ENCODE data around the gene APOC1.
"Not testable (repeated sequence)": the region's sequence is repeated elsewhere in the genome, so short reads cannot be mapped to it uniquely, and the experiment has no call there.

Gene APOC1

GRCh38 chr19:44884566-44884965, 29.8 kb upstream of the APOC1 start:
- Histone ChIP-seq H3K4me3 (ENCODE audit: low read length, poor library complexity, severe bottlenecking) (no peak overlapping the region), H3K27me3 (ENCODE audit: insufficient read depth, low read length, poor library complexity, severe bottlenecking) (no peaks in the 10 kb centered on the region), H3K79me2 (ENCODE audit: insufficient read depth, low read length) (no peaks in the 10 kb centered on the region), H3K9me2 (replicated peaks; ENCODE audit: low read depth, low read length) (no peaks in the 10 kb centered on the region), H3K4me2 (ENCODE audit: low read depth, low read length, poor library complexity, severe bottlenecking) (no peak overlapping the region), H3K4me1 (ENCODE audit: insufficient read depth, low read length, poor library complexity, severe bottlenecking) (peaks cover under 1% of the 10 kb centered on the region), H2AFZ (ENCODE audit: low read length) (no peak overlapping the region), H4K20me1 (ENCODE audit: insufficient read depth, low read length, poor library complexity, severe bottlenecking) (no peaks in the 10 kb centered on the region), H3K9ac (ENCODE audit: low read depth, low read length, poor library complexity, severe bottlenecking) (no peak overlapping the region), H3K9me3 (ENCODE audit: insufficient read depth, low read depth, low read length) (no peaks in the 10 kb centered on the region), H3F3A (ENCODE audit: low read depth) (no peaks in the 10 kb centered on the region), H3K36me3 (ENCODE audit: insufficient read depth, low read length) (no peaks in the 10 kb centered on the region)
- TF ChIP-seq CTCF (conservative IDR thresholded peaks at IDR 0.05; ENCODE audit: low read length) (no peak), EZH2phosphoT487 (IDR thresholded peaks at IDR 0.05; ENCODE audit: borderline replicate concordance) (no peak)

GRCh38 chr19:44886141-44886540, 28.3 kb upstream of the APOC1 start:
- Histone ChIP-seq H3K36me3 (ENCODE audit: insufficient read depth, low read length) (no peaks in the 10 kb centered on the region), H3K4me1 (ENCODE audit: insufficient read depth, low read length, poor library complexity, severe bottlenecking) (peaks cover 6% of the 10 kb centered on the region), H3K79me2 (ENCODE audit: insufficient read depth, low read length) (no peaks in the 10 kb centered on the region), H3F3A (ENCODE audit: low read depth) (no peaks in the 10 kb centered on the region), H3K9ac (ENCODE audit: low read depth, low read length, poor library complexity, severe bottlenecking) (no peak overlapping the region), H3K9me2 (replicated peaks; ENCODE audit: low read depth, low read length) (no peaks in the 10 kb centered on the region), H3K4me3 (ENCODE audit: low read length, poor library complexity, severe bottlenecking) (no peak overlapping the region), H3K9me3 (ENCODE audit: insufficient read depth, low read depth, low read length) (no peaks in the 10 kb centered on the region), H3K4me2 (ENCODE audit: low read depth, low read length, poor library complexity, severe bottlenecking) (no peak overlapping the region), H3K27me3 (ENCODE audit: insufficient read depth, low read length, poor library complexity, severe bottlenecking) (no peaks in the 10 kb centered on the region), H4K20me1 (ENCODE audit: insufficient read depth, low read length, poor library complexity, severe bottlenecking) (no peaks in the 10 kb centered on the region), H2AFZ (ENCODE audit: low read length) (no peak overlapping the region)
- TF ChIP-seq EZH2phosphoT487 (IDR thresholded peaks at IDR 0.05; ENCODE audit: borderline replicate concordance) (no peak), CTCF (conservative IDR thresholded peaks at IDR 0.05; ENCODE audit: low read length) (no peak)

- Histone ChIP-seq H3K27me3 (ENCODE audit: insufficient read depth, low read length, poor library complexity, severe bottlenecking) (no peaks in the 10 kb centered on the region), H4K20me1 (ENCODE audit: insufficient read depth, low read length, poor library complexity, severe bottlenecking) (peaks cover 11% of the 10 kb centered on the region), H3K9me2 (replicated peaks; ENCODE audit: low read depth, low read length) (no peaks in the 10 kb centered on the region), H3K9me3 (ENCODE audit: insufficient read depth, low read depth, low read length) (no peaks in the 10 kb centered on the region), H2AFZ (ENCODE audit: low read length) (no peak overlapping the region), H3K36me3 (ENCODE audit: insufficient read depth, low read length) (no peaks in the 10 kb centered on the region), H3K9ac (ENCODE audit: low read depth, low read length, poor library complexity, severe bottlenecking) (no peak overlapping the region), H3K4me1 (ENCODE audit: insufficient read depth, low read length, poor library complexity, severe bottlenecking) (peaks cover 18% of the 10 kb centered on the region), H3K4me2 (ENCODE audit: low read depth, low read length, poor library complexity, severe bottlenecking) (no peak overlapping the region), H3K79me2 (ENCODE audit: insufficient read depth, low read length) (peaks cover 14% of the 10 kb centered on the region), H3K4me3 (ENCODE audit: low read length, poor library complexity, severe bottlenecking) (no peak overlapping the region), H3F3A (ENCODE audit: low read depth) (no peaks in the 10 kb centered on the region)
- TF ChIP-seq EZH2phosphoT487 (IDR thresholded peaks at IDR 0.05; ENCODE audit: borderline replicate concordance) (no peak), CTCF (conservative IDR thresholded peaks at IDR 0.05; ENCODE audit: low read length) (no peak)
These were observed 26.8 kb upstream of the APOC1 start for GRCh38 chr19:44887648-44888047.

GRCh38 chr19:44888335-44888734, 26.1 kb upstream of the APOC1 start:
- H3K4me3 ChIP-seq (ENCODE audit: low read length, poor library complexity, severe bottlenecking); H3K27me3 ChIP-seq (ENCODE audit: insufficient read depth, low read length, poor library complexity, severe bottlenecking); H3F3A ChIP-seq (ENCODE audit: low read depth); H3K9ac ChIP-seq (ENCODE audit: low read depth, low read length, poor library complexity, severe bottlenecking); H3K9me2 ChIP-seq (replicated peaks; ENCODE audit: low read depth, low read length); H3K9me3 ChIP-seq (ENCODE audit: insufficient read depth, low read depth, low read length); H3K36me3 ChIP-seq (ENCODE audit: insufficient read depth, low read length); H2AFZ ChIP-seq (ENCODE audit: low read length); H3K4me2 ChIP-seq (ENCODE audit: low read depth, low read length, poor library complexity, severe bottlenecking): not testable (repeated sequence)
- peaks cover 24% of the 10 kb centered on the region for H3K4me1 ChIP-seq (ENCODE audit: insufficient read depth, low read length, poor library complexity, severe bottlenecking)
- peaks cover 21% of the 10 kb centered on the region for H3K79me2 ChIP-seq (ENCODE audit: insufficient read depth, low read length)
- H4K20me1 ChIP-seq (ENCODE audit: insufficient read depth, low read length, poor library complexity, severe bottlenecking), result peaks cover 15% of the 10 kb centered on the region

Measured in Loucy (cell line).